HepG2 (cell line): ENCODE data around the gene RRP12. TPM values are rescaled to one million over a fixed set of nuclear protein-coding genes. Genes with fewer than 3 reads are reported as not detected.
A peak's percentile ranks its signal among the peaks of the same experiment; 100 is the strongest.

Experiments used
- ATAC-seq: fragments of 200-7000 bp; cut with Tn5 transposase; 3 replicates; pipeline ENCODE4 v1.9.1; 2020; ENCODE audit warnings: mild to moderate bottlenecking, moderate library complexity
- BruUV-seq: library from RNA; stranded (reverse); fragments of 400-500 nt; replicated peaks from 2 replicates; lab custom pipeline; 2021; lab: Mats Ljungman, UMichigan
- CTCF ChIA-PET: fragments of 300-600 bp; formaldehyde crosslinking; extraction: SDS; loops from one replicate; lab custom pipeline; 2021; ENCODE audit warnings: low total read pairs, inconsistent platforms, low intra/inter-chr PET ratio; lab: Yijun Ruan, JAX
- POLR2A ChIA-PET: fragments of 350-600 bp; sonication (Branson Sonifier 250); formaldehyde crosslinking; loops from one replicate; lab custom pipeline; 2020; ENCODE audit warnings: antibody characterized with exemption, inconsistent platforms; lab: Yijun Ruan, JAX
- DNase-seq: peaks from one replicate; pipeline ENCODE4 v3.0.0-alpha.2; 2015; ENCODE audit warnings: low spot score
- FAIRE-seq: peaks from 3 replicates; lab custom pipeline; 2011; peaks lifted over from hg19 to GRCh38; lab: Jason Lieb, UNC
- H2AFZ ChIP-seq: one replicate; pipeline ENCODE4 v1.6.1; 2011; ENCODE audit warnings: low read length, inconsistent platforms
- H3K27ac ChIP-seq: fragments of 300-600 bp; 3 replicates; pipeline ENCODE4 v1.8.0; 2011; ENCODE audit warnings: mixed run types, mild to moderate bottlenecking, mixed read lengths, low read length, inconsistent platforms; ENCODE audit not compliant: insufficient read depth; ENCODE audit errors: extremely low read length
- H3K27me3 ChIP-seq, 2 experiments: fragments of 200-600 bp in 1 of 2; 2 replicates in 1 of 2; 3 replicates in 1 of 2; pipeline versions ENCODE4 v1.6.0 to v1.8.0; 2011; ENCODE audit warnings: low read length in 2 of 2, mild to moderate bottlenecking in 2 of 2, moderate library complexity in 2 of 2, inconsistent platforms in 1 of 2; ENCODE audit not compliant: insufficient read depth in 2 of 2, control insufficient read depth in 1 of 2
- H3K36me3 ChIP-seq, 2 experiments: fragments of 200-600 bp in 1 of 2; replicated peaks in 1 of 2; 2 replicates in 1 of 2; 3 replicates in 1 of 2; pipeline versions ENCODE4 v1.5.1 to v1.8.0; 2011; ENCODE audit warnings: low read length in 2 of 2, inconsistent platforms in 1 of 2; ENCODE audit not compliant: insufficient read depth in 2 of 2, control insufficient read depth in 1 of 2
- H3K4me1 ChIP-seq: 2 replicates; pipeline ENCODE4 v1.5.1; 2012; ENCODE audit warnings: low read length, inconsistent platforms; ENCODE audit not compliant: insufficient read depth
- H3K4me2 ChIP-seq: 2 replicates; pipeline ENCODE4 v1.6.0; 2011; ENCODE audit warnings: low read depth, low read length, inconsistent platforms
- H3K4me3 ChIP-seq, 3 experiments: fragments of 200-600 bp in 1 of 3; sonication (generic), shearing (Covaris generic) in 1 of 3; replicated peaks in 1 of 3; 2 replicates each; pipeline ENCODE4 v1.5.1; 2011 to 2016; ENCODE audit warnings: low read length in 3 of 3, inconsistent platforms in 2 of 3, low read depth in 2 of 3, mild to moderate bottlenecking in 2 of 3, control low read depth in 1 of 3, mixed read lengths in 1 of 3; ENCODE audit not compliant: insufficient read depth in 1 of 3
- H3K79me2 ChIP-seq: one replicate; pipeline ENCODE4 v1.6.1; 2011; ENCODE audit warnings: low read length, inconsistent platforms; ENCODE audit not compliant: insufficient read depth
- H3K9ac ChIP-seq: 2 replicates; pipeline ENCODE4 v1.6.0; 2011; ENCODE audit warnings: mild to moderate bottlenecking, low read depth, low read length, inconsistent platforms; ENCODE audit not compliant: insufficient read depth
- H3K9me3 ChIP-seq: 2 replicates; pipeline ENCODE4 v1.5.1; 2012; ENCODE audit warnings: mild to moderate bottlenecking, low read length
- H4K20me1 ChIP-seq: 2 replicates; pipeline ENCODE4 v1.6.0; 2011; ENCODE audit warnings: inconsistent platforms, mild to moderate bottlenecking, low read length, moderate library complexity; ENCODE audit not compliant: insufficient read depth
- CHCHD3 ChIP-seq: sonication (generic); formaldehyde crosslinking; IDR thresholded peaks from 2 replicates; pipeline ENCODE4 v1.8.0; 2022; ENCODE audit warnings: mild to moderate bottlenecking, missing genetic modification reagents, moderate library complexity
- CREB3 ChIP-seq: sonication (generic); formaldehyde crosslinking; IDR thresholded peaks from 2 replicates; pipeline ENCODE4 v1.5.0; 2020; ENCODE audit warnings: missing genetic modification reagents
- DZIP1 ChIP-seq: sonication (generic); formaldehyde crosslinking; IDR thresholded peaks from 2 replicates; pipeline ENCODE4 v1.5.0; 2020; ENCODE audit warnings: mild to moderate bottlenecking, missing genetic modification reagents
- HES4 ChIP-seq: sonication (generic); formaldehyde crosslinking; IDR thresholded peaks from 2 replicates; pipeline ENCODE4 v1.9.0; 2021; ENCODE audit warnings: mild to moderate bottlenecking, missing genetic modification reagents, borderline replicate concordance
- RCOR2 ChIP-seq: IDR thresholded peaks from 2 replicates; pipeline ENCODE4 v1.6.1; 2016; ENCODE audit warnings: missing biosample characterization, missing genetic modification reagents
- SKIL ChIP-seq: sonication (generic); formaldehyde crosslinking; IDR thresholded peaks from 2 replicates; pipeline ENCODE4 v1.8.0; 2022; ENCODE audit warnings: missing genetic modification reagents, mild to moderate bottlenecking, moderate library complexity, borderline replicate concordance
- SOX5 ChIP-seq: IDR thresholded peaks from 2 replicates; pipeline ENCODE4 v1.6.1; 2016; ENCODE audit warnings: borderline replicate concordance
- SYNCRIP ChIP-seq: fragments of 200-400 bp; formaldehyde crosslinking; IDR thresholded peaks from 2 replicates; pipeline ENCODE4 v1.6.1; 2018; ENCODE audit warnings: mild to moderate bottlenecking, low read depth, low read length; ENCODE audit not compliant: insufficient read depth
- ZNF740 ChIP-seq: sonication (generic); formaldehyde crosslinking; IDR thresholded peaks from 2 replicates; pipeline ENCODE4 v1.4.0; 2020; ENCODE audit warnings: missing genetic modification reagents
- ZNF780A ChIP-seq: sonication (generic); formaldehyde crosslinking; IDR thresholded peaks from 2 replicates; pipeline ENCODE4 v1.8.0; 2022; ENCODE audit warnings: mild to moderate bottlenecking, missing genetic modification reagents, moderate library complexity
- ZNF878 ChIP-seq: sonication (generic); formaldehyde crosslinking; IDR thresholded peaks from 2 replicates; pipeline ENCODE4 v1.8.1; 2023; ENCODE audit warnings: mild to moderate bottlenecking, missing genetic modification reagents, moderate library complexity
- WGBS: methylation state at CpG from one replicate; pipeline ENCODE4 v1.1.6; 2017; ENCODE audit warnings: low lambda C conversion rate; 5-methylcytosine and 5-hydroxymethylcytosine counted together
- in situ Hi-C: cut with HindIII; loops from 2 replicates; pipeline ENCODE4 v1.10.0; 2017; ENCODE audit warnings: low pct_unique_long_range_greater_than_20kb; ENCODE audit not compliant: extremely low pct_ligation_motif_present
- intact Hi-C: fragments of 100-400 bp; cut with micrococcal nuclease; formaldehyde crosslinking; loops from one replicate; pipeline ENCODE4 v1.10.0; 2022; ENCODE audit not compliant: unreplicated experiment
- polyA plus RNA-seq, 8 experiments: library from polyadenylated mRNA; depleted of rRNA in 3 of 8; stranded (reverse) in 7 of 8; unstranded in 1 of 8; fragments of >200 nt; fragmentation: Illumina TruSeq in 4 of 8; extraction: Trizol in 4 of 8; gene quantifications; 2 replicates each; pipeline versions ENCODE4 v1.2.1 to v1.2.3, GENCODE V29; 2011 to 2016; ENCODE audit warnings: low read depth in 4 of 8, missing spikeins in 1 of 8, mixed read lengths in 1 of 8; ENCODE audit not compliant: insufficient read depth in 1 of 8
- total RNA-seq, 5 experiments: library from RNA; depleted of rRNA; stranded (reverse); fragments of >200 nt; fragmentation: Illumina TruSeq; extraction: Trizol; gene quantifications; 2 replicates each; pipeline ENCODE4 v1.2.3, GENCODE V29; 2016; ENCODE audit warnings: low read depth in 1 of 5
- TF ChIP-seq, protein P1 (sequence below): sonication (generic); formaldehyde crosslinking; IDR thresholded peaks from 2 replicates; pipeline ENCODE4 v1.4.0; 2020; ENCODE audit warnings: mild to moderate bottlenecking, missing genetic modification reagents

The RRP12 gene
- total and polyA plus RNA-seq, 2 of the 13 experiments (the other 11 are each of a cell fraction or from before 2014, with no cell fraction given): 13.2 to 39.4 TPM

- TF ChIP-seq RCOR2 (CRISPR knock-in tag) (no peak), ZNF878 (CRISPR knock-in tag) (peak; percentile 42; the same call in 1 of the 2 replicates), ZNF740 (no peak), SOX5 (no peak; the same call in 1 of the 2 replicates), SYNCRIP (no peak)
- TF ChIP-seq, all 625 proteins: peak for 219
Measured at GRCh38 chr10:97445722-97446639, 44.8 kb upstream of the RRP12 start, which contains the start of the genes EXOSC1 and ZDHHC16 (continued).

DNA sequence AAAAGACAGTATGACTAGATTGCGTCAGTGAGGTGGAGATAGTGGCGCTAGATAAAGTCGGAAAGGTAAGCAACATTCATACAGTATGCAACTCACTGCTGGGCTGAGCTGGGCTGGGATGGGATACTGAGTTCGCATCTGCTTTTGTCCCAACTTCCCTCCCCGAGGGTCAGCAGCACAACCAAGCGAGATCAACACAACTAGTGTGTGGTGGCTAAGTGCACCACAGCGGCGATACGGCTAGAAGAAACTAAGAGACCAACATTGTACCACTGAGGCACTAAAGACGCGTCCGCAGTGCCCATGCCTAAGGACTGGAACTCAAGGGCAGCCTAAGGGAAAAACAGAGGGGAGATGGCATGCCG lies 44.2 kb upstream of the RRP12 start:
- H3K4me2 ChIP-seq: peak overlapping the region; percentile 89
- H3K4me3 ChIP-seq: peak overlapping the region; percentile 83 to 99 (median 93)
- TF ChIP-seq DZIP1 (no peak), HES4 (0 out of 2 replicates have a peak, but pooled peaks have one; percentile 4), ZNF780A (CRISPR knock-in tag) (0 out of 2 replicates have a peak, but pooled peaks have one; percentile 27), CREB3 (0 out of 2 replicates have a peak, but pooled peaks have one; percentile 1), SKIL (CRISPR knock-in tag) (0 out of 2 replicates have a peak, but pooled peaks have one; percentile 19), CHCHD3 (CRISPR knock-in tag) (0 out of 2 replicates have a peak, but pooled peaks have one; percentile 38)
- TF ChIP-seq, protein P1, sequence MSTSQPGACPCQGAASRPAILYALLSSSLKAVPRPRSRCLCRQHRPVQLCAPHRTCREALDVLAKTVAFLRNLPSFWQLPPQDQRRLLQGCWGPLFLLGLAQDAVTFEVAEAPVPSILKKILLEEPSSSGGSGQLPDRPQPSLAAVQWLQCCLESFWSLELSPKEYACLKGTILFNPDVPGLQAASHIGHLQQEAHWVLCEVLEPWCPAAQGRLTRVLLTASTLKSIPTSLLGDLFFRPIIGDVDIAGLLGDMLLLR (CRISPR knock-in tag): no peak
- peaks cover 43% of the 10 kb centered on the region for H3K4me1 ChIP-seq
- ChIA-PET POLR2A (interaction anchor here (1.0 kb wide), 1 partner anchor 12 kb away, joined by 4 read pairs; no protein-coding TSS in a partner anchor), CTCF (interaction anchor here (2.3 kb wide), 1 partner anchor 38 kb away, joined by 12 read pairs; no protein-coding TSS in a partner anchor)
- WGBS: under 1% methylated on average over 13 of the region's 13 CpGs
- peaks cover 34% of the 10 kb centered on the region for H3K79me2 ChIP-seq
- FAIRE-seq (no peak), ATAC-seq (no peak), DNase-seq (no peak)
- peaks cover 8% of the 10 kb centered on the region; the same call in 1 of the 2 replicates for H4K20me1 ChIP-seq
- in situ Hi-C loops: no loop called here
- intact Hi-C loops: loop anchor here (2.0 kb wide), 1 partner anchor 17 kb away; no protein-coding TSS in a partner anchor
- peak overlapping the region; percentile 81 for H2AFZ ChIP-seq
- no peaks in the 10 kb centered on the region for H3K9me3 ChIP-seq
- H3K36me3 ChIP-seq: peaks cover 0 to 7% of the 10 kb centered on the region in 2 experiments; a peak in 2 of 5 replicates
- BruUV-seq: TSS peak; percentile 67
- no peaks in the 10 kb centered on the region; a peak in 1 of 5 replicates for H3K27me3 ChIP-seq
- H3K9ac ChIP-seq: peak overlapping the region; percentile 83
- H3K27ac ChIP-seq: peak overlapping the region; percentile 47
